ENCODE data around the gene DDIT3. TPM values are rescaled to one million over a fixed set of nuclear protein-coding genes. Genes with fewer than 3 reads are reported as not detected.
A peak's percentile ranks its signal among the peaks of the same experiment; 100 is the strongest.

Gene DDIT3
- polyA plus RNA-seq, 1 donor from 2014 or later: 24.0 TPM

- H2AFZ ChIP-seq (ENCODE audit: low read depth, low read length): no peak overlapping the region
- no peaks in the 10 kb centered on the region for H3K36me3 ChIP-seq (ENCODE audit: insufficient read depth, low read length)
- H4K20me1 ChIP-seq (ENCODE audit: insufficient read depth): no peaks in the 10 kb centered on the region
- no peak for TF ChIP-seq POLR2AphosphoS5 (IDR thresholded peaks at IDR 0.05)
- TF ChIP-seq SMC3 (conservative IDR thresholded peaks at IDR 0.05; ENCODE audit: poor library complexity): peak; percentile 19
- peak overlapping the region; percentile 86 for H3K4me3 ChIP-seq (ENCODE audit: low read length)
- peak overlapping the region; percentile 94 for H3K4me2 ChIP-seq (ENCODE audit: low read length)
- H3K79me2 ChIP-seq (replicated peaks; ENCODE audit: insufficient read depth, low read length): peaks cover 34% of the 10 kb centered on the region
- no peaks in the 10 kb centered on the region for H3K27me3 ChIP-seq (ENCODE audit: insufficient read depth, low read depth, low read length)
- H3K9me2 ChIP-seq (ENCODE audit: insufficient read depth, low read length): no peaks in the 10 kb centered on the region
- H3K9me3 ChIP-seq (ENCODE audit: low read length): no peaks in the 10 kb centered on the region
- H3F3A ChIP-seq (ENCODE audit: insufficient read depth, low read length, poor library complexity, severe bottlenecking): peaks cover 4% of the 10 kb centered on the region
- H3K9ac ChIP-seq (ENCODE audit: low read length): peak overlapping the region; percentile 84
- peak overlapping the region; percentile 74 for H3K27ac ChIP-seq (ENCODE audit: low read length)
Observed at GRCh38 chr12:57522887-57523705, 2.8 kb upstream of the DDIT3 start.

- TF ChIP-seq EZH2 (IDR thresholded peaks at IDR 0.05; ENCODE audit: borderline replicate concordance, insufficient read depth, low read length, poor library complexity, severe bottlenecking): no peak
- TF ChIP-seq MXI1 (conservative IDR thresholded peaks at IDR 0.05; ENCODE audit: poor library complexity, severe bottlenecking): peak; percentile 56
- peak; percentile 44 for TF ChIP-seq EP300 (conservative IDR thresholded peaks at IDR 0.05; ENCODE audit: poor library complexity, severe bottlenecking)
- TF ChIP-seq CTCF (IDR thresholded peaks at IDR 0.05; ENCODE audit: poor library complexity, severe bottlenecking): peak; percentile 21
- peak; percentile 63 for TF ChIP-seq POLR2AphosphoS5 (IDR thresholded peaks at IDR 0.05)
- peak; percentile 49 for TF ChIP-seq TAF1 (IDR thresholded peaks at IDR 0.05; ENCODE audit: low read depth)
- no peak for TF ChIP-seq RAD21 (conservative IDR thresholded peaks at IDR 0.05)
- TF ChIP-seq REST (IDR thresholded peaks at IDR 0.05; ENCODE audit: borderline replicate concordance): peak; percentile 14
- Histone ChIP-seq H3K36me3 (ENCODE audit: insufficient read depth, low read length) (no peaks in the 10 kb centered on the region), H3K27ac (ENCODE audit: low read length) (peak within 1 kb of the TSS; percentile 93), H3F3A (ENCODE audit: insufficient read depth, low read length, poor library complexity, severe bottlenecking) (peaks cover 4% of the 10 kb centered on the region), H2AFZ (ENCODE audit: low read depth, low read length) (peak within 1 kb of the TSS; percentile 65), H4K20me1 (ENCODE audit: insufficient read depth) (no peaks in the 10 kb centered on the region), H3K9me3 (ENCODE audit: low read length) (no peaks in the 10 kb centered on the region), H3K9me2 (ENCODE audit: insufficient read depth, low read length) (no peaks in the 10 kb centered on the region), H3K27me3 (ENCODE audit: insufficient read depth, low read depth, low read length) (no peaks in the 10 kb centered on the region), H3K9ac (ENCODE audit: low read length) (peak within 1 kb of the TSS; percentile 84), H3K4me3 (ENCODE audit: low read length) (peak within 1 kb of the TSS; percentile 86), H3K4me2 (ENCODE audit: low read length) (peak within 1 kb of the TSS; percentile 94), H3K79me2 (replicated peaks; ENCODE audit: insufficient read depth, low read length) (peaks cover 35% of the 10 kb centered on the region)
Observed at GRCh38 chr12:57522011-57522886, 1.9 kb upstream of the DDIT3 start, which contains the start of gene MBD6. Gene MBD6, plus strand, starts transcription at chr12:57522824. Its CDS starts 1,480 bp downstream, at chr12:57524304.
